Activated CD4-positive, alpha-beta memory T cell treated with anti-CD3 and anti-CD28 coated beads, Interleukin-2, amount 10 ng/mL, durations not matched to agents 7 days and 5 days (primary cell): ENCODE results near the gene AKNA. TPM values are rescaled to one million over a fixed set of nuclear protein-coding genes. Genes with fewer than 3 reads are reported as not detected.

Experiments
- CTCF ChIA-PET: fragments of 350-600 bp; sonication (Branson Sonifier 250); formaldehyde crosslinking; loops from one replicate; lab custom pipeline; 2021; ENCODE audit warnings: antibody characterized with exemption, inconsistent platforms; lab: Charles Lee
- POLR2A ChIA-PET: fragments of 350-600 bp; sonication (Branson Sonifier 250); formaldehyde crosslinking; loops from one replicate; lab custom pipeline; 2021; ENCODE audit warnings: antibody characterized with exemption; lab: Charles Lee
- DNase-seq: peaks from one replicate; pipeline ENCODE4 v3.0.0-alpha.2; 2020
- H3K27ac Mint-ChIP-seq: one replicate; pipeline ENCODE4 v1.8.0; 2021; ENCODE audit warnings: mild to moderate bottlenecking, mixed read lengths
- H3K27me3 Mint-ChIP-seq: one replicate; pipeline ENCODE4 v1.8.0; 2021; ENCODE audit warnings: mixed read lengths
- H3K36me3 Mint-ChIP-seq: one replicate; pipeline ENCODE4 v1.8.0; 2021; ENCODE audit warnings: low read depth, mixed read lengths
- H3K4me1 Mint-ChIP-seq: one replicate; pipeline ENCODE4 v1.8.0; 2021; ENCODE audit warnings: mixed read lengths
- H3K4me3 Mint-ChIP-seq: one replicate; pipeline ENCODE4 v1.8.0; 2021; ENCODE audit warnings: mild to moderate bottlenecking, mixed read lengths
- H3K9me3 Mint-ChIP-seq: one replicate; pipeline ENCODE4 v1.8.0; 2021; ENCODE audit warnings: mixed read lengths
- total RNA-seq, 2 experiments: library from RNA; stranded (reverse); gene quantifications; one replicate each; pipeline ENCODE4 v1.2.3, GENCODE V29; 2021

Gene AKNA
- total RNA-seq, 2 experiments from 2014 or later: 350 to 355 TPM

DNA sequence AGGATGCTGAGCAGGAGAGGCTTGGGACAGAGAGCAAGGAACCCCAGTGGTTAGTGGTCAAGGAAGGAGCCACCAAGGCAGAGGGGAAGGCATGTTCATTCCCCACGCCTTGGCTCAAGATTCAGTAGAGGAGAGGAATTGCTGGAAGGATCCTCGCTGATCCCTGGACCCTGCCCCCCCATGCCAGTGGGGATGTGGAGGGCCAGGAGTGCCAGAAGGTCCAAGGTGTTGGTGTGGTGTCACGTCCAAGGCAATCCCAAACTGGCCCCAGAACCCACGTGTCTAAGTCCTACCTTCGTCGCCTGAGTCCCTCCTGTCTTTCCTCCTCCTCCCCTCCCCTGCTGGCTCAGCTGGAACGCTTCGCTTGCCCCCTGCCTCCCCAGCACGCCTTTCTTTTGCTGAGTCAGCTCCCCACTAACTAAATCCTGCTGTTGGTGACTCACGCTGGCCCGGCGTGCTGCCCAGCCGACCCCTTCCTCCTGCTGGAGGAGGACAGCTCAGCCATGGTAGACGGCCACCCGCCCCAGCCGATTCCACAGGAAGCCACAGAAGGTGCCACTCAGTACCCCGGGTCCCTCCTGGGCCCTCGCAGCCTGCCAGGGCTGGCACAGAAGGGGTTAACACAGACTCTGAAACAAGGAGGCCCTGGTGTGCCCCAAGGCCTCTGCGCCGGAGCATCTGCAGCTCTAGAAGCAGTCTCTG lies 102.5 kb downstream of the AKNA start:
- H3K9me3 Mint-ChIP-seq: no peaks in the 10 kb centered on the region

DNA sequence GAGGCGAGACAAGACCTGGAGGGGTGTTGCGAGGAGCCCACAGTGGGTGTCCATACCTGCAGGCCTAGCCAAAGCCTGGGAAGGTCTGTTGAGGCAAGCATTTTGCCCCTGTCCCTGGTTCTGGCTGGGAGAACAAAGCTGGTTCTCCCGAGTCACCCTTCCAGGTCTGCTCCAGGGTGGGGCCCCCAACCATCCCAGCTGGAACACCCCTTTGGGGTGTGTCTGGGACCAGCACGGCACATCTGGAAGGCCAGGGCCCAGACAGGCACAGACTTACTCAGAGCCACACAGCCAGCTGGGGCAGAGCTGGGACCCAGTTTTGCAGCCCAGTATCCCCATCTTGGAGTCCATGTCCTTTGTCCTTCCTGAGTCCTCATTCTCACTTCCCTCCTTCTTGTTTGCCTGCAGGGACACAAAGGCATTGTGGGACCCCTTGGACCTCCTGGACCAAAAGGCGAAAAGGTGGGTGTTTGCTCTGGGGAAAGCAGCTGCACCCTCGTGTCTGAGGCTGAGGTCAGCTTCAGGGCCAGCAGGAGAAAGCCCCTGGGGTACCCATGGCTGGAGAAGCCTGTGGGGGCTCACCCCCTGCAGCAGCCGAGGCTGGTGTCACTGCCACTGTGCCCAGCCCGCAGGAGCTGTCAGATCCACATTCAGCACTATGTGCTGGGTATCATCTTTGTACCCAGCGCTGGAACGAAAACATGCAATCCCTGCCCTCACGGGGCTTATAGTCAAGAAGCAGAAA lies 103.3 kb downstream of the AKNA start:
- CTCF ChIA-PET: no interaction called here
- POLR2A ChIA-PET: no interaction called here
- Mint-ChIP-seq H3K4me3 (no peak overlapping the region), H3K27me3 (no peaks in the 10 kb centered on the region), H3K4me1 (peaks cover 4% of the 10 kb centered on the region), H3K9me3 (no peaks in the 10 kb centered on the region), H3K27ac (no peak overlapping the region), H3K36me3 (no peaks in the 10 kb centered on the region)
- DNase-seq: no peak

More for the DNA sequence above, 102.5 kb downstream of the AKNA start:
- no peaks in the 10 kb centered on the region for H3K36me3 Mint-ChIP-seq
- H3K27me3 Mint-ChIP-seq: no peaks in the 10 kb centered on the region
- no peak overlapping the region for H3K27ac Mint-ChIP-seq
- DNase-seq: no peak
- H3K4me1 Mint-ChIP-seq: peaks cover 4% of the 10 kb centered on the region
- no peak overlapping the region for H3K4me3 Mint-ChIP-seq
- ChIA-PET POLR2A (no interaction called here), CTCF (no interaction called here)

Other genes with a start within 250 kb of the AKNA start
- gene COL27A1, start 232.4 kb downstream of the AKNA start, total RNA-seq: 1 to 10 TPM in 1 of 2 experiments, under 1 TPM in 1; 0.50 to 1.2 TPM
- gene ORM1, start 64.9 kb downstream of the AKNA start, total RNA-seq: not detected
- not detected for gene ORM2, start 58.1 kb downstream of the AKNA start, total RNA-seq
- 1 to 10 TPM; 4.5 to 4.8 TPM for gene WHRN, start 117.5 kb upstream of the AKNA start, total RNA-seq
- gene ATP6V1G1, start 199.8 kb upstream of the AKNA start, total RNA-seq: 10 to 100 TPM; 92.4 to 94.2 TPM
- 10 to 100 TPM; 18.1 to 20.1 TPM for gene TMEM268, start 223.3 kb upstream of the AKNA start, total RNA-seq